Measurements from ENCODE around the gene PSD4. TPM values are rescaled to one million over a fixed set of nuclear protein-coding genes. Genes with fewer than 3 reads are reported as not detected.

Gene PSD4
- total and polyA plus RNA-seq, 10 donors, result 43.9 to 154 (median 88.1) TPM

- intact Hi-C loops (cut with DNase I; ENCODE audit: low total_unique reads), result no loop called here
- Histone ChIP-seq H3K27me3 (replicated peaks in 1 of 7) (no peaks in the 10 kb centered on the region), H3K9me3 (no peaks in the 10 kb centered on the region), H3K4me1 (peaks cover 0 to 29% (median 2%) of the 10 kb centered on the region in 6 donors), H3K36me3 (peaks cover 0 to 4% (median 0%) of the 10 kb centered on the region in 6 donors), H3K4me3 (no peak overlapping the region), H3K27ac (no peak overlapping the region)
- no peak for DNase-seq
- TF ChIP-seq POLR2A (IDR thresholded peaks at IDR 0.05) (no peak), POLR2AphosphoS5 (IDR thresholded peaks at IDR 0.05) (no peak), CTCF (IDR thresholded peaks at IDR 0.05 in 8 of 11, conservative IDR thresholded peaks at IDR 0.05 in 3 of 11) (no peak)
- 42 to 73% (median 63%) methylated on average over 6 of the region's 6 CpGs for WGBS, 5 donors
Observed at GRCh38 chr2:113232740-113233139, 59.0 kb downstream of the PSD4 start.

- no peak overlapping the region for H3K4me3 ChIP-seq
- peaks cover 0 to 14% (median 0%) of the 10 kb centered on the region in 6 donors for H3K36me3 ChIP-seq
- peaks cover 0 to 34% (median 2%) of the 10 kb centered on the region in 6 donors for H3K4me1 ChIP-seq
- 81 to 86% (median 84%) methylated on average over 9 of the region's 9 CpGs for WGBS, 5 donors
- intact Hi-C loops (cut with DNase I; ENCODE audit: low total_unique reads), result no loop called here
- no peak for DNase-seq
- no peak overlapping the region for H3K27ac ChIP-seq
- no peaks in the 10 kb centered on the region for H3K9me3 ChIP-seq
- TF ChIP-seq POLR2A (IDR thresholded peaks at IDR 0.05) (no peak), CTCF (IDR thresholded peaks at IDR 0.05 in 8 of 11, conservative IDR thresholded peaks at IDR 0.05 in 3 of 11) (no peak), POLR2AphosphoS5 (IDR thresholded peaks at IDR 0.05) (no peak)
- H3K27me3 ChIP-seq (replicated peaks in 1 of 7), result no peaks in the 10 kb centered on the region
Observed at GRCh38 chr2:113233593-113234550, 60.1 kb downstream of the PSD4 start.

- peaks cover 0 to 24% (median 0%) of the 10 kb centered on the region in 6 donors for H3K36me3 ChIP-seq
- no peaks in the 10 kb centered on the region for H3K9me3 ChIP-seq
- peak overlapping the region in 6 of 8 donors; percentile 28 to 64 (median 48) for H3K4me3 ChIP-seq
- peak overlapping the region in 6 of 8 donors; percentile 63 to 90 (median 72) for H3K27ac ChIP-seq
- intact Hi-C loops (cut with DNase I; ENCODE audit: low total_unique reads), result no loop called here
- TF ChIP-seq POLR2A (IDR thresholded peaks at IDR 0.05) (no peak), POLR2AphosphoS5 (IDR thresholded peaks at IDR 0.05) (no peak), CTCF (IDR thresholded peaks at IDR 0.05 in 8 of 11, conservative IDR thresholded peaks at IDR 0.05 in 3 of 11) (no peak)
- no peak for DNase-seq
- WGBS, 5 donors, result 59 to 94% (median 82%) methylated on average over 16 of the region's 16 CpGs
- H3K4me1 ChIP-seq, result peaks cover 0 to 40% (median 7%) of the 10 kb centered on the region in 6 donors
- H3K27me3 ChIP-seq (replicated peaks in 1 of 7), result no peaks in the 10 kb centered on the region
Observed at GRCh38 chr2:113234721-113235346, 61.1 kb downstream of the PSD4 start.
